GM21786 (cell line): ENCODE data around the gene DNAJC18.

ENCODE experiments used
- ATAC-seq: cut with Tn5 transposase; IDR thresholded peaks from one replicate; pipeline ENCODE4 v1.9.1; 2021; ENCODE audit not compliant: unreplicated experiment

Gene DNAJC18

GRCh38 chr5:139371482-139372435, 67.6 kb downstream of the DNAJC18 start:
- ATAC-seq = no peak

- no peak for ATAC-seq
Measured at GRCh38 chr5:139369181-139369580, 70.1 kb downstream of the DNAJC18 start.

GRCh38 chr5:139368613-139369012, 70.7 kb downstream of the DNAJC18 start:
- no peak for ATAC-seq

- no peak for ATAC-seq
Measured at GRCh38 chr5:139364466-139364865, 74.9 kb downstream of the DNAJC18 start.

GRCh38 chr5:139363937-139364336, 75.4 kb downstream of the DNAJC18 start:
- no peak for ATAC-seq

GRCh38 chr5:139361835-139362429, 77.4 kb downstream of the DNAJC18 start:
- no peak for ATAC-seq

- no peak for ATAC-seq
Measured at GRCh38 chr5:139360384-139360783, 78.9 kb downstream of the DNAJC18 start.
